AG04449 (cell line): ENCODE results near the gene MED14.
A peak's percentile ranks its signal among the peaks of the same experiment; 100 is the strongest.

Experiments used
- CTCF ChIA-PET: fragments of 350-600 bp; formaldehyde crosslinking; extraction: SDS; loops from one replicate; lab custom pipeline; 2021; ENCODE audit warnings: antibody characterized with exemption; lab: Yijun Ruan, JAX
- POLR2A ChIA-PET: fragments of 400-600, 350-600 bp; formaldehyde crosslinking; extraction: SDS; loops from one replicate; lab custom pipeline; 2020; ENCODE audit warnings: antibody characterized with exemption, inconsistent platforms; lab: Yijun Ruan, JAX
- DNase-seq: peaks from one replicate; pipeline ENCODE4 v3.0.0-alpha.2; 2010; ENCODE audit warnings: low read depth, low spot score
- H3K4me3 ChIP-seq: 2 replicates; pipeline ENCODE4 v1.5.1; 2011; ENCODE audit warnings: low read depth, mild to moderate bottlenecking, control low read depth, low read length
- CTCF ChIP-seq: IDR thresholded peaks from one replicate; pipeline ENCODE4 v1.5.1; 2011; ENCODE audit warnings: mild to moderate bottlenecking, moderate library complexity, low read length, control low read depth, inconsistent platforms; ENCODE audit not compliant: insufficient read depth; ENCODE audit errors: missing control alignments

MED14 gene

GRCh38 chrX:40661489-40661888 lies 73.9 kb downstream of the MED14 start:
- no peak overlapping the region for H3K4me3 ChIP-seq
- no peak for DNase-seq
- POLR2A ChIA-PET, result no interaction called here
- CTCF ChIA-PET, result interaction anchor here (4.9 kb wide), 1 partner anchor 10 kb away, joined by 42 read pairs; no protein-coding TSS in a partner anchor
- TF ChIP-seq CTCF, result no peak

DNA sequence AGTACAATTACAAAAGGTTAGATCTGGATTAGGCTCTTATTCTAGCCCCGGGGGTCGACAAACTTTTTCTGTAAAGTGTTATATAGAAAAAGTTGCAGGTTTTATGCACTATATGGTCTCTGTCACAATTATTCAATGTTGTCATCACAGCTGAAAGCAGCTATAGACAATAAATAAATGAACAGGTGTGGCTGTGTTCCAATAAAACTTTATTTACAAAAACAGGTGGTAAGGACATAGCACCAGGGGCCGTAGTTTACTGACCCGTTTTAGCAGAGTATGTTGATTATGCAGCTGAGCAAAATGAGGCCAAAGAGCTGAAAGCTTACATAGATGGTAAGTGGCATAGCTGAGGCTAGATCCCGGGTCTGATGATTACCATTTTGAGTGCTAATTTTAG lies 75.0 kb downstream of the MED14 start:
- POLR2A ChIA-PET, result no interaction called here
- TF ChIP-seq CTCF, result no peak
- CTCF ChIA-PET, result interaction anchor here (4.9 kb wide), 1 partner anchor 8 kb away, joined by 42 read pairs; no protein-coding TSS in a partner anchor

DNA sequence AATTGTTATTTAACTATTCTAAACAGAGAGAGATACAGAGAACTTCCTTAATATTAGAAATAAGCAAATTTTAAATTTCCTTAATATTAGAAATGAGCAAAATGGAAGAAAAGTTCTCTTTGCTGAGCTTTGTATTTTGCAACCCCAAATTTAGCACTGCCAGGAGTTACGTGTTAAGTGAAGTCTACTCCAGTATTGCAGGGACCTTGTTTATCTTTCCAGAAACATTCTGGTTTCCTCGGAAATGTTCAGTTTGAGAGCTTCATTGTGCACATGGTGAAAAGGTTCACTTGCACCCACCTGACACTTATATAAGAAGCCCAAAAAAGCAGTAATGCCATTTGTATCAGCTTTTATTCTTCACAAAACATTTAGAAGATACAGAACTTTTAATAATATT lies 81.8 kb downstream of the MED14 start:
- POLR2A ChIA-PET, result no interaction called here
- CTCF ChIA-PET, result interaction anchor here (2.5 to 4.9 kb wide), 3 partner anchors 9 to 462 kb away, joined by 6 to 42 read pairs (median 34); no protein-coding TSS in a partner anchor

More for the DNA sequence above, 75.0 kb downstream of the MED14 start:
- H3K4me3 ChIP-seq, result no peak overlapping the region
- no peak for DNase-seq

DNA sequence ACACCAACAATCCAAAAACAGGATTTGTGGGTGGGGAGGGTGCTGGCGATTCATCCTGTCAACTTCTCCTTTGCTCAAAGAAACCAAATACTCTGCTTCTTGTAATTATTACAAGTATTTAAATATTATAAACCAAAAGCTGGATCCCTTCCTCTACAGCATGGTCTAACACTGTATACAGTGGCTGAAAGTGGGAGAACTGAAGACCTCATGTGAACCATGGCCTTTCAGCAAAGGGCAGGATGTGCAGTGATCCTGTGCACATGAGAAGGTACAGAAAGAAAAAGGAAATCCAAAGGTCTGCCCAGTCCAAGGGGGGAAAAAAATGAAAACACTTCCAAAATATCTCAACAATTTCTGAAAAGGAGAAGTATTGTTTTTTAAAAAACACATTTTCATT lies 82.7 kb downstream of the MED14 start:
- no peak for DNase-seq
- TF ChIP-seq CTCF, result no peak
- H3K4me3 ChIP-seq, result no peak overlapping the region
- ChIA-PET POLR2A (no interaction called here), CTCF (interaction anchor here (0.7 to 4.9 kb wide), 13 partner anchors 10 to 596 kb away, joined by 3 to 42 read pairs (median 4); no protein-coding TSS in a partner anchor)

More for the DNA sequence above, 81.8 kb downstream of the MED14 start:
- DNase-seq, result no peak
- TF ChIP-seq CTCF, result no peak
- no peak overlapping the region for H3K4me3 ChIP-seq

DNA sequence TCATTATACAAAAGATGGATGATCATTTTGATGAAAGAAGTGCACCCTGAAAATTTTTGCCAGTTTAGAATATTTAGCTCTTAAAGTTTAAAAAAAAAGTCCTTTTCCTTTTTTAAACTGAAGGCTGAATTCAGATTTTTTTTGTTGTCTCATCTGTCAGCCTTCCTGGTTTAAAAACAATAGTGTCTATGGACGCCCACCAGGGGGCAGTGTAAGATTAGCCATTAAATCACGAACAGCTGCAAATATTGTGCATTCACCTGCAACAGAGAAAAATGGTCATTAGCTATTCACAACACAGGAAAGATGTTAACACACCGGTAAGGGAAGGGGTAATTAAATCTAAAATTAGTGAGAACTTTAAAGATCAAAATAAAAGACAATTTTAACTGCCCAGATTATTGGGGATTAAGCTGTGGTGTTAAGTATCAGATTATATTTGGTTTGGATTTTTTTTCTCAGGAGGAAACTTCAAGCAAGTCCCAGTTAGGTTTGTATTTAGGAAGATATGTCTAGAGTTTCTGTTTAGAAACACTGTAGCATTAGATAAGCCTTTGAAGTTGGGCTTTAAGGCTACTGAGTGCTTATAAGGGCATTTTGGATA lies 83.6 kb downstream of the MED14 start:
- TF ChIP-seq CTCF, result peak; percentile 40
- ChIA-PET POLR2A (no interaction called here), CTCF (interaction anchor here (0.6 to 4.9 kb wide), 36 partner anchors 11 to 603 kb away, joined by 3 to 42 read pairs (median 4); no protein-coding TSS in a partner anchor)
- DNase-seq, result no peak
- no peak overlapping the region for H3K4me3 ChIP-seq
